NCI-H1694 (cell line): ENCODE measurements around the gene GMFB.
"Not testable (repeated sequence)": the region's sequence is repeated elsewhere in the genome, so short reads cannot be mapped to it uniquely, and the experiment has no call there.

Experiments used
- DNase-seq: peaks from one replicate; lab custom pipeline; 2025; lab: John Stamatoyannopoulos, UW

GMFB gene

DNA sequence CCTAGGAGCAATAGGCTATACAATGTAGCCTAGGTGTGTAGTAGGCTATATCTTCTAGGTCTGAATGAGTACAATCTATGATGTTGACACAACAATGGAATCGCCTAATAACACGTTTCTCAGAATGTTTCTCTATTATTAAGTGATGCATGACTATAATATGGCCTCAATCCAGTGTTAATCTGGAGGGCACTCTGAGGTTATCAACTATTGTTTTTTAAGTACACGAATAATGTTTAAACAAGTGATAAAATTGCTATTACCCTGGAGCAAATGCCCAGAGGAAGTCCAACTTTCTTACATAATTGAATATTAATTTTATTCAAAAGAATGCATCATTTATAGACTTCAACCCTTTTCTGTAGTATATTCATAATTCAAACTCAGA lies 31.2 kb downstream of the GMFB start:
- DNase-seq: no peak

DNA sequence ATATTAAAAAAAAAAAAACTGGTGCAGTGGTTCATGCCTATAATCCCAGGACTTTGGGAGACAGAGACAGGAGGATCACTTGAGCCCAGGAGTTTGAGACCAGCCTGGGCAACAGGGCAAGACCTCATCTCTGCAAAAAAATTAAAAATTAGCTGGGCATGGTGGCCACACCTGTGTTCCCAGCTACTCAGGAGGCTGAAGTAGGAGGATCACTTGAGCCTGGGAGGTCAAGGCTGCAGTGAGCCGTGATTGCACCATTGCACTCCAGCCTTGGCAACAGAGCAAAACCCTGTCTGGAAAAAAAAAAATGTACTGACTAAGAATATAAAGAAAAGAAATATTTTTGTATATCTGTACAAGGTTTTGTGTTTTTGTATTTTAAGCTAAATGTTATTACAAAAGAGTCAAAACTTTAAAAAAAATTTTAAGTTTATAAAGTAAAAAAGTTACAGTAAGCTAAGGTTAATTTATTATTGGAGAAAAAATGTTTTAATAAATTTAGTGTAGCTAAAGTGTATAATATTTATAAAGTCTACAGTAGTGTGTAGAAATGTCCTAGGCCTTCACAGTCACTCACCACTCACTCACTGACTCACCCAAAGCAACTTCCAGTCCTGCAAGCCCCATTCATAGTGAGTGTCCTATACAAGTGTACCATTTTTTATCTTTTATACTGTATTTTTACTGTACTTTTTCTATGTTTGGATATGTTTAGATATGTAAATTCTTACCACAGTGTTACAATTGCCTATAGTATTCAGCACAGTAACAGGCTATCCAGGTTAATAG lies 31.8 kb downstream of the GMFB start:
- DNase-seq: not testable (repeated sequence)

DNA sequence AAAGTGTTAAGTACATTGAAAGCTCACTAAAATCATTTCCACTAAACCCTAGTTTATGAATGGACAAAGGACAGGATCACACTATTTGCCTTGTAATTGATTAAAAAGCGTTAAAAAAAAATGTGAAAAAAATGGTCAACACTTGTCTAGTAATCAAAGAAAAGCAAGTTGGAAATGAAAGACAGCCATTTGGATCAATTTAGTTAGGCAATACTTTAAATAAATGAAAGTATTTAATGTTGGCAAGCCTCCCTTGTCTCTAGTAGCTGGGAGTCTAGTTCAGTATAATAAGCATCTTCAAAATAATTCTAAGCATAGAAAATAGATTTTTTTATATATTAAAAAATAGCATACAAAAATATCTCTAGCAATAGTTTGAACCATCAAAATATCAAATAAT lies 33.4 kb downstream of the GMFB start:
- DNase-seq: no peak

DNA sequence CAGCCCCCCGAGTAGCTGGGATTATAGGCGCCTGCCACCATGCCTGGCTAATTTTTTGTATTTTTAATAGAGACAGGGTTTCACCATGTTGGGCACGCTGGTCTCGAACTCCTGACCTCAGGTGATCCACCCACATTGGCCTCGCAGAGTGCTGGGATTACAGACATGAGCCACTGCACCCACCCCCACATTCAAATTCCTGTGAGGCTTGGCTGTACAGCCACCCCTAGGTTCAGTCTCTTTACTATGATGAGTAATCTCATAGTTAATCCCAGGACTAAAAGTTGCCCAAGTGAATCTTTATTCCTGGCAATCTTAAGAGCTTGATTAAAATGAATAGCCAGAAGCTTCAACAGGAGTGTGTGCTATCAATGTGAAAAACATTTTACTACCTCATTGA lies 34.8 kb downstream of the GMFB start:
- not testable (repeated sequence) for DNase-seq

DNA sequence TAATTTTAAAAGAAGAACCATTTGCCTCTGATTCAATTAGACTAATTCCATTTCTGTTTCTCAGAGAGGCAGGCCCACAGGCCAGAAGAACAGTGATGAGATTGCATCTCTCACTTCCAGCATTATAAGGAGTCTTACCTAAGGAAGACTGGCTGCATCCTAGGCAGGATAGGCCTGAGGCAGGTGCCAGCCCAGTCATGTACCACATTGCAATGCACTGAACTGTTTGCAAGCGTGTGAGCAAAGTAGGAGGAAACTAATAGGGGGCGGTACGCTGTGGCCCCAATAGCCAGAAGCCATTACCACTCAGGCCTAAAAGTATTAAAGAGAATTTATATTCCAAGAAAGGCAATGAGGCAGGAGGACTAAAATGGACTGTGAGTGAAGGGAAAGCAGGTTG lies 35.5 kb downstream of the GMFB start:
- no peak for DNase-seq

DNA sequence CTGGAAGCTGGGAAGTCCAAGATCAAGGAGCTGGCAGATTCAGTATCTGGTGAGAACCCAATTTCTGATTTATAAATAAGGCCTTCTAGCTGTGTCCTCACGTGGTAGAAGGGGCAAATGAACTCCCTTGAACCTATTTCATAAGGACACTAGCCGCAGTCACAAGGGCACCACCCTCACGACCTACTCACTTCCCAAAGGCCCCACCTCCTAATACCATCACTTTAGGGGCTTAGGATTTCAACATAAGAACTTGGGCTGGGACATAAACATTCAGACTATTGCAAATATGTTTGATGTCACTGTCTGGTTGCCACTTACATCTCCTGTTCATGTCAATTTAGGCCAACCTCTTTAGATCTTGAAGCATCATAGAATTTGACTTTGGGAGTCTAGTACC lies 36.8 kb downstream of the GMFB start:
- no peak for DNase-seq

DNA sequence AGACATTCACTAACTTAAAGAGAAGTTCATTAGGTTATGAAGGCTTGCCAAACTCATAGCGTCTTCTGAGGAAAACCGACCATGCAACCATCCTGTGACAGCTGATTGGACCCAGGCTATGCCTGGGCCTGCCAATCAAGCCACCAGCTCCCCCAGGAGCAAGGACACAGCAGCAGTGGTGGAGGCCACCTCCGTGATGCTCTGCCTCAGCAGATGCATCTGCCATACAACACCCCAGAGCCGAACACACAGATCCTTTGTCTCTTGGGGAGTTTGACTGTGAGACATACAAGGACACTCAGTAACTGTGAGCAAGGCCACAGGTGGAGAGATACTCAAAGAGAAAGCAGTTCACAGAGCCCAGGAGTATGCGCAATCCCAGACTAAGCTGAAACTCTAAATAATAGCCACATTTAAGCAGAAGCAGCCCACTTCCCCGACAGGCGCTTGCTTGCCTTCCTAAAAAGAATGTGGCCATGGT lies 37.6 kb downstream of the GMFB start:
- no peak for DNase-seq

DNA sequence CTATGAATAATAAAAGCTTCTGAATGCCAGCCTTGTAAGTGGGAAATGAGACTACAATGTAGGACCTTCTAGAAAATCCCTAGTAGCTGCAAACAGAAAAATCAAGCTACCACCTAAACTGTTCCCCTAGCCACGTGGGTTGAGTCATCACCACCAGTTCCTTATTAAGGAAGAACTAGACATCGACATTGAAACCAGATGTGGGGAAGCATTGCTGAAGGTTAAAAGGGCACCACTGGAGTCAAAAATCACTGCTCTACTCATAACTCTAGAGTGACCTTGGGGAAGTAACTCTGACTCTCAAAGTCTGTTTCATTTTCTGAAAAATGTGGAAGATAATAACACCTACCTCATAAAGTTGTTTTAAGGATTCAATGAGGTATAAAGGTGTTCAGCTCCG lies 38.2 kb downstream of the GMFB start:
- DNase-seq: no peak

DNA sequence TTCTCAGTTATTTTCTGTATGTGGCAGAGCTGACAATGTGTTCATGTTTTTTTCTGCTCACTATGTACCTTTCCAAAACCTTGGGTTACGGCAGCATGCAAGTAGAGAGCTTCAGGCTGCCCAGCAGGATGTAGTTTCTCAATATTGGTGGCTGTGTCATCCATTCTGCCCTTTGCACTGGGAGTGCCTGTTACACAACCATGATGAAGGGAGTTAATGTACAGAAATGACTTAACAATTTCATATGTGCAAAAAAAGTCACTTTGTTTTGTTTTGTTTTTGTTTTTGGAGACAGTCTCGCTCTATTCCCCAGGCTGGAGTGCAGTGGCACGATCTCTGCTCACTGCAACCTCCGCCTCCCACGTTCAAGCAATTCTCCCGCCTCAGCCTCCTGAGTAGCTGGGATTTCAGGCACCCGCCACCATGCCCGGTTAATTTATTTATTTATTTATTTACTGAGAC lies 41.5 kb downstream of the GMFB start:
- DNase-seq: no peak

DNA sequence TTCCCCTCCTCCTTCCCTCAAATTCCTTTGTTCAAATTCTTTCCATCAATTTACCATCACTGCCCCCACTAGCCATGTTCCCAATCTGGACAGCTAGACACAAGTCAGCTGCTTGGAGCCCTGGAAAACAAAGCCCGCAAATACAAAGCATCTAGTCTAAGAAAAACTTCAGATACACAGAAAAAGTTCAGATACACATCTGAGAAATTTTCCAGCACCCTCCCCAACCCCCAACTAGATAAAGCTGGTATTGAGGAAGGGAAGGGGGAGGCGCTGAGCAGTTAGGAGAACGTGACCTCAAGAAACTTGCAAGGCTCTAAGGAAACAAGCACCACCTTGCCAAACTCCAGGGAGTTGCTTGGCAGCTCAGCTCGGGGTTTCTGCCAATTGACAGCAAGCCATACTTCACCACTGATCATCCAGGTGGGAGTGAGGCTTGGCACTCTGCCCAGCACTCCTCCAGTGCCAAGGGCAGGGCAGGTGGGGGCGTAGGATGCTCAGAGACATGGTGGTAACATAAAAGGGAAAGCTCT lies 42.6 kb downstream of the GMFB start:
- DNase-seq: no peak

DNA sequence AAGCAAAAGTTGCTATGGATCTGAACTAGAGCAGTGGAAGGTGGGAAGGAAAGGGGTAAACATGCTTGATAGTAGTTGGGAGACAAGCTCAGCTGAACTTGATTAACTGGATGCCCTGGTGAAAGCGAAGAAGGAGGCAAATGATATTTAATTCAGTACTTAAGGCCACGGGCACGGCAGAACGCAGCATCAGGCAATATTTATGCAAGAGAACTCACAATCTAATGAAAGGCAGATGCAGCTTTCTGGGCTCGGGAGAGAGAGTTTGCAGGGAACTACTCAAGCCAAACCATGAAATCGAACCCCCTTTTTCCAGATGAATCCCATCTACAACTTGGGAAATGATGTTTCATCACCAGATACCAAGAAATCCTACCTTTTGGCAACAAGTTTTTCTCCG lies 44.1 kb downstream of the GMFB start:
- DNase-seq: no peak

DNA sequence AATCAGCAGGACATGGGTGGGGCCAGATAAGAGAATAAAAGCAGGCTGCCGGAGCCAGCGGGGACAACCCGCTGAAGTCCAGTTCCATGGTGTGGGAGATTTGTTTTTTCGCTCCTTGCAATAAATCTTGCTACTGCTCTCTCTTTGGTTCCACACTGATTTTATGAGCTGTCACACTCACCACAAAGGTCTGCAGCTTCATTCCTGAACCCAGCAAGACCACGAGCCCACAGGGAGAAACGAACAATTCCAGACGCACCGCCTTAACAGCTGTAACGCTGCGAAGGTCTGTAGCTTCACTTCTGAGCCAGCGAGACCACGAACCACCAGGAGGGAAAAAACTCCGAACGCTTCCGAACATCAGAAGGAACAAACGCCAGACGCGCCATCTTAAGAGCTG lies 44.8 kb downstream of the GMFB start:
- DNase-seq: no peak

DNA sequence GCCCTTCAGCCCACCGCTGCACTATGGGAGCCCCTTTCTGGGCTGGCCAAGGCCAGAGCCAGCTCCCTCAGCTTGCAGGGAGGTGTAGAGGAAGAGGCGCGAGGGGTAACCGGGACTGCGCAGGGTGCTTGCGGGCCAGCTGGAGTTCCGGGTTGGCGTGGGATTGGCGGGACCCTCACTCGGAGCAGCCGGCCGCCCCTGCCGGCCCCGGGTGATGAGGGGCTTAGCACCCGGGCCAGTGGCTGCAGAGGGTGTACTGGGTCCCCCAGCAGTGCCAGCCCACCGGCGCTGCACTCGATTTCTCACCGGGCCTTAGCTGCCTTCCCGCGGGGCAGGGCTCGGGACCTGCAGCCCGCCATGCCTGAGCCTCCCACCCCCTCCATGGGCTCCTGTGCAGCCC lies 45.8 kb downstream of the GMFB start:
- not testable (repeated sequence) for DNase-seq

DNA sequence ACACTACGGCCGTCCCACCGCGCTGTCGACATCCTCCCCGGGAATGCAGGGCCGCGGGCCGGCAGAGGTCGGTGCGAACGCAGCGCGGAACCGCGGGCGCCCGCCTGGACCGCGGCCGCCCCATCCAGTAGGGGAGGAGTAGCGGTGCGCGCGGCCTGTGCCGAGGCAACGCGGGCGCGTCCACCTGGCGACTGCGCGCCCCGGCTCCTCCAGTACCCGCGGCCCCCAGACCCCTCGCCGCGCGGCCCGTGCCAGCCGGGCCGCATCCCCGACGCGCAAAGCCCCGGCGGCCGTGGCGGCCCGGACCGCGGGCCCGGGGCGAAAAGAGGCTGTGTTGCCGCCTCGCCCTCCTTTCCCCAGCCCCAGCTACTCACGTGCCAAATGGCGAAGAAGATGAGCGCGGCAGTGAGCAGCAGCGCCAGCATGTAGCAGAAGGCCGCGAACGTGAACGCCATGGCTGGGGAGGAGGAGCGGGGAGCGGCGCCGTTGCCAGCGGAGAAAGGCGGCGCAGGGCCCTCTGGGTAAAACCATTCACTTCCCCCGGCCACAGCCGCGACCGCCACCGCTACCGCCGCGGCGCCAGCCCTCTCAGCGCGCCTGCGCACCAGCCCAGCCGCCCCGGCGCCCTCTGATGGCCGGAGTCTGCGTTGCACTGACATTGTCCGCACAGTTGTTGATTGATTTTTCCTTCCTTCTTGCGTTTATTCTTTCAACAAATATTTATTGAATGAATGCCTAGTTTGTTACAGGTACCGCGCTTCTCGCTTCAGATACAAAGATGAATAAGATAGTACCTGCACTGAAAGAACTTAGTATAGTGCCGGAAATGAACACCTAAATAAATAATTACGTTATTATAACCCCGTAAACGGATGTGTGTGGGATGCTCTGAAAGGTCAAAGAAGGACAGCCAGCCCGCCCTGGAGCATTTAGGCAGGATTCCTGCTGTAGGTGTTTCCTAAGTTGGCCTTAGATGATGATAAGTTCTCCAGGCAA lies 47.6 kb downstream of the GMFB start, which contains the start of gene CNIH1:
TSS of gene CNIH1 (minus strand) at position 502 of the 996 bp plus-strand sequence. CDS start at position 455, 47 bp downstream.
- peak; percentile 80 for DNase-seq

DNA sequence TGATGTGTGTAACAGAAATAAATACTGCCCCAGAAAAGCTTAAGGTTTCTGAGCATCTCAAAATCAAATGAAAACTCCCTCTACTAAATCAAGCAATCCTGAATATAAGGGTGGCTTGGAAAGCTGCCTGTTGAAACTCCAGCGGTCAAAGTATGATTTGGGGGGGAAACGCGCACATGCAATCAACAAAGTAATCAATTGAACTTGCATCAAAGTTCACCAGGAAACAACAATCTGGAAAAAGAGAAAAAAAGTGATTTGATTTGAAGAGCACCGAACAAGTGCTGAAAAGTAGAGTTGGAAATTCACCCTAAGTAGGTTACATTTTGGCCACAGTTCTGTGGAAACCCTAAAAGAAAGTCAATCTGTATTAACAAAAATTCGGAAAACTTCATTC lies 48.3 kb downstream of the GMFB start:
- no peak for DNase-seq

DNA sequence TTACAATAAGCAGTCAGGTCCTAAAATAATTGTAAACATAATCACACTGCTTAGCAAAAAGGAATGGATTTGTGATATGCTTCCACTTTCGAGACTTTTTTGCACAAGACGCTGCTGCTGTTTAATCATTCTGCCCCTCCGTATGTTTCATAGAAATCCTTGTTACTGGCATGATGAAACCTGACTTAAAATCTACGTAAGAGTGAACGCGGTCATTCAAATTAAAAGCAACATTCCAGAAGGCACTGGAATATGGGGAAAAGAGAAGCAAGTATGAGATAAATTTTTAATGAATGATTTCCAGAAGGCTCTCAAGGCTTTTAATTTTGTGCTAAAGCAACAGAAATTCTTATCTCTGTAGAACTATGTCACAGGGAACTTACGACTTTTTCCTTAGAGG lies 48.7 kb downstream of the GMFB start:
- DNase-seq: no peak

DNA sequence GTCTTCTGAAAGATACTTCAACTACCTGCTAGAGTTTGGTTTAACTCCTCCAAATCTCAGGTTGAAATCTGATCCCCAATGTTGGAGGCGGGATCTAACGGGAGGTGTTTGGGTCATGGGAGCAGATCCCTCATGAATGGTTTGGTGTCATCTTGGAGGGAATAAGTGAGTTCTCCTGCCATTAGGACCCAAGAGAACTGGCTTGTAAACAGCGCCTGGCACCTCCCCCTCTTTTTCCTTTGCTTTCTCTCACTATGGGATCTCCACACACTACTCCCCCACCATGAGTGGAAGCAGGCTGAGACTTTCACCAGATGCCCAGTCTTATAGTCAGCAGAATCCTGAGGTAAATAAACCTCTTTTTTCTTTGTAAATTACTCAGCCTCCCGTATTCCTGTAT lies 50.1 kb downstream of the GMFB start:
- no peak for DNase-seq

DNA sequence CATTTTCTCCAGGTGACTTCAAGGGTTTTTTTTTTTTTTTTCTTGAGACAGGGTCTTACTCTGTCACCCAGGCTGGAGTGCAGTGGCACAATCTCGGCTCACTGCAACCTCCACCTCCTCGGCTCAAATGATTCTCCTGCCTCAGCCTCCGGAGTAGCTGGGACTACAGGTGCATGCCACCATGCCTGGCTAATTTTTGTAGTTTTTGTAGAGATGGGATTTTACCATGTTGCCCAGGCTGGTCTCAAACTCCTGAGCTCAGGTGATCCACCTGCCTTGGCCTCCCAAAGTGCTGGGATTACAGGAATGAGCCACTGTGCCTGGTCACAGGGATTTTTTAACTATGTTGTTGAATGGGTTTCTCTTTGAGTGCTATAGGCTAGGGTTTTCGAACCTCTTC lies 50.8 kb downstream of the GMFB start:
- not testable (repeated sequence) for DNase-seq

DNA sequence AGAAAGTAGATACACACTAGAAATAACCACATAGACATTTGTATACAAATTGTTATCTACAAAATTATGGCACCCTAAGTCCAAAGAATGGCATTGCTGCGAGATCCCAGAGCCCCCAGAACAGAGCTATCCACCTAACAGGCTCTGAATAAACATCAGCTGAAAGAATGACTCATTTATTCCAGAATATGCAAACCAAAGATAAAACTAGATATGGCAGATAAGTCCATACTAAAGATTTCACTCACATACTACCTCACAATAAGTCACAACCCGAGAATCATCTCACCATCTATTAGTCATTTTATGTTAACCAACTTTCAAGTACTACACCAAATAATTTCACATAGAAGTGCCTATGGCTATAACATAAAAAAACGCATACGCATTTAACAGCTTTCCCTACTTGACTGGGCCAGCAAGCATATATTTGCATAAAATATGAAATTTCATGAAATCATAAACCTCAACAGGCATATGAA lies 53.2 kb downstream of the GMFB start:
- DNase-seq: no peak

DNA sequence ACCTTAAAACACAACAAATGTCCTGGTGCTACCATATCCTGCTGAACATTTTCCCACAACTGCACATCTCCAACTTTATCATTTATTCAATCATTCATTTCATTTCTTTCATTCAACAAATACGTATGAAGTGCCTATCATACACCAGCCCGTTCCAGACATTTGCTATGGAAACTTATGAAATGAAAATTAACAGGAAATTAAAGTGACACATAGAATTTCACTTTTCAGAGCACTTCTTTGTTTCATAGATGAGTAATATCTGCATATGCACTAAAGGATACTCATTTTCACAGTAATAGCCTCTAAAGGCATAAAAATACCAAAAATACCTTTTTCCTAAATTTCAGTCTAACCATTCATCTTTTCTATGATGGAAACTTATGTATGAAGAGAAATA lies 60.3 kb downstream of the GMFB start:
- DNase-seq: no peak

DNA sequence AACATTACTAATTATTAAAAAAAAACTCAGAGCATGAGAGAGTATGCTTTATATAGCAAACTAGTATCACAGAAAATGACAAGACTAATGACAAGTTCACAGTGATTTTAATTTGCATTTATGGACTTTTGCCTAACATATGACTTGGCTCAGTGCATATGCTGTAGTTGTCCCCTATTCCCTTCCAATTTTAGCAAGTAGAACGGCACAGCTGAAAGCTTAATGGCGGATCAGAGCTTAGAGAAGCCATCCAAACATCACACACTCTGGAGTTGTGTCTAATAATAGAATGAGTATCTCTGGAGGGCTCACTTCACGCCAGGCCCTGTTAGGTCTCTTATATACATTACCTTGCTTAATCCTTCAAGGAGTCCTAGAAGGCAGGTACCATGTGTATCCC lies 60.9 kb downstream of the GMFB start:
- no peak for DNase-seq

DNA sequence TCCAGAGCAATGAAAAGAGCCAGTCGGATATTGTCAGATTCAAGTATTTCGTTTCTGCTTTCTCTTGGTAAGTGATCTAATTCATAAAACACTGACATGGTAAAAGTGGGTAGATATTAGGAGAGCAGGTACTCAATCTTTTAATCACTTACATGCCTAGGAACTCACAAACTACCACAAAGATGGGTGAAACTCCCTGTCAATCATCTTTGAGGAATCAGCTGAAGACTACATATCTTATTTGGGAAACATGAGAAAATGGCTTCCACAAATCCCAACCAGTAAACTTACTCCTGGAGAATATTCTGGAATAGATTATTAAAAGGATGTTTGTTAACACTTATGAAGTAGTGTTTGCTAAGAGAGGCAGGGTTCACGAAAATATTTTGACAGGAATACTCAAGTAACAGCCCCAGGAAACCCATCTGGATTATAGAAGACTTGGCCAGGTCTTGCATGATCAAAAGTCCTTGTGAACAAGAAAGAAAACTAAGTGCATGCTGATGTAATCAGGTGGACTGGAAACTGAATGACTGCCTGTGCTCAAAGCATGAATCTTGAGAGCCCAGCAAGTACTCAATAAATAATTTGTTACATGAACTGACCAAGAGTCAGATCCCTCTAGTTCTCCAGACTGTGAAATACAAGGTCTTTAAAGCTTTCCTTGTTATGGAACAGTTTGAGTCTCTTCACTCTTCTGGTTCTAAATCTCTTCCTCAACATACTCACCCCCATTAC lies 63.1 kb downstream of the GMFB start:
- DNase-seq: no peak
